H1 (cell line): Measurements from ENCODE around the gene DTNB. TPM values are rescaled to one million over a fixed set of nuclear protein-coding genes. Genes with fewer than 3 reads are reported as not detected.

Source experiments
- CTCF ChIA-PET: fragments of 300-600 bp; sonication (Branson Sonifier 250); formaldehyde crosslinking; loops from one replicate; lab custom pipeline; 2021; ENCODE audit not compliant: partially characterized antibody; lab: Charles Lee
- POLR2A ChIA-PET: fragments of 300-600 bp; sonication (Branson Sonifier 250); formaldehyde crosslinking; loops from one replicate; lab custom pipeline; 2021; ENCODE audit warnings: inconsistent platforms; ENCODE audit not compliant: partially characterized antibody; lab: Charles Lee
- DNase-seq, 2 experiments: peaks; one replicate each; pipeline versions ENCODE4 v3.0.0 to v3.0.0-alpha.2; 2010 to 2022; ENCODE audit warnings: low spot score in 2 of 2, low read depth in 1 of 2, mixed read lengths in 1 of 2
- FAIRE-seq: peaks from 2 replicates; lab custom pipeline; 2011; peaks lifted over from hg19 to GRCh38; lab: Jason Lieb, UNC
- H2AFZ ChIP-seq: 2 replicates; pipeline ENCODE4 v1.8.1; 2012; ENCODE audit warnings: low read length, inconsistent platforms
- H2AK5ac ChIP-seq: 2 replicates; pipeline ENCODE4 v1.6.1; 2013; ENCODE audit warnings: low read depth, low read length
- H2BK120ac ChIP-seq: replicated peaks from 2 replicates; pipeline ENCODE3; 2013; ENCODE audit warnings: low read depth, low read length, inconsistent platforms
- H2BK12ac ChIP-seq: 2 replicates; pipeline ENCODE4 v1.6.1; 2013; ENCODE audit warnings: low read depth, low read length
- H2BK15ac ChIP-seq: 2 replicates; pipeline ENCODE4 v1.6.1; 2013; ENCODE audit warnings: low read length
- H2BK20ac ChIP-seq: 2 replicates; pipeline ENCODE4 v1.6.1; 2013; ENCODE audit warnings: low read length
- H2BK5ac ChIP-seq: 2 replicates; pipeline ENCODE4 v1.6.1; 2013; ENCODE audit warnings: low read depth, low read length
- H3K14ac ChIP-seq: 2 replicates; pipeline ENCODE4 v1.6.1; 2013; ENCODE audit warnings: inconsistent platforms; ENCODE audit not compliant: insufficient read length
- H3K18ac ChIP-seq: 2 replicates; pipeline ENCODE4 v1.6.1; 2013; ENCODE audit warnings: low read length; ENCODE audit errors: extremely low read depth
- H3K23ac ChIP-seq: 2 replicates; pipeline ENCODE4 v1.6.1; 2013; ENCODE audit warnings: inconsistent platforms; ENCODE audit not compliant: insufficient read length
- H3K23me2 ChIP-seq: 2 replicates; pipeline ENCODE4 v1.6.1; 2013; ENCODE audit warnings: low read depth, low read length
- H3K27ac ChIP-seq: 2 replicates; pipeline ENCODE4 v1.6.1; 2011; ENCODE audit warnings: low read depth, low read length, inconsistent platforms
- H3K27me3 ChIP-seq, 4 experiments: replicated peaks in 1 of 4; 1 replicate in 1 of 4; 2 replicates in 3 of 4; pipeline versions ENCODE4 v1.6.1 to v1.8.1; 2011 to 2013; ENCODE audit warnings: low read length in 3 of 4, mild to moderate bottlenecking in 3 of 4, inconsistent platforms in 2 of 4, mixed read lengths in 2 of 4, moderate library complexity in 1 of 4; ENCODE audit not compliant: control insufficient read depth in 3 of 4, insufficient read depth in 3 of 4; ENCODE audit errors: extremely low read depth in 1 of 4
- H3K36me3 ChIP-seq, 4 experiments: 2 replicates each; pipeline versions ENCODE4 v1.6.1 to v1.8.1; 2011 to 2013; ENCODE audit warnings: mild to moderate bottlenecking in 4 of 4, low read length in 3 of 4, moderate library complexity in 2 of 4, control low read depth in 1 of 4, inconsistent platforms in 1 of 4; ENCODE audit not compliant: insufficient read depth in 4 of 4, control insufficient read depth in 2 of 4
- H3K4ac ChIP-seq: replicated peaks from 2 replicates; pipeline ENCODE3; 2013; ENCODE audit warnings: low read length, low read depth, mixed read lengths, inconsistent platforms; ENCODE audit not compliant: insufficient read length
- H3K4me1 ChIP-seq, 4 experiments: replicated peaks in 1 of 4; 1 replicate in 1 of 4; 2 replicates in 3 of 4; pipeline versions ENCODE4 v1.6.1 to v1.8.1; 2011 to 2013; ENCODE audit warnings: low read length in 3 of 4, inconsistent platforms in 2 of 4, mixed read lengths in 1 of 4; ENCODE audit not compliant: insufficient read depth in 4 of 4, control insufficient read depth in 3 of 4
- H3K4me2 ChIP-seq, 2 experiments: 2 replicates each; pipeline versions ENCODE4 v1.6.1 to v1.8.1; 2011 to 2013; ENCODE audit warnings: low read depth in 2 of 2, low read length in 2 of 2, control low read depth in 1 of 2, inconsistent platforms in 1 of 2, mild to moderate bottlenecking in 1 of 2; ENCODE audit not compliant: insufficient read depth in 1 of 2
- H3K4me3 ChIP-seq, 4 experiments: fragments of 200-600, 300-600 bp in 1 of 4; sonication (generic), shearing (Covaris generic), sonication (Bioruptor Twin) in 1 of 4; 2 replicates each; pipeline versions ENCODE4 v1.5.1 to v1.8.1; 2011 to 2016; ENCODE audit warnings: low read length in 4 of 4, low read depth in 3 of 4, control low read depth in 2 of 4, inconsistent platforms in 2 of 4, mild to moderate bottlenecking in 2 of 4, mixed read lengths in 1 of 4, moderate library complexity in 1 of 4; ENCODE audit not compliant: insufficient read depth in 2 of 4; ENCODE audit errors: extremely low read depth in 1 of 4
- H3K56ac ChIP-seq: replicated peaks from 2 replicates; pipeline ENCODE3; 2013; ENCODE audit warnings: low read depth, mild to moderate bottlenecking, mixed read lengths, low read length, inconsistent platforms; ENCODE audit not compliant: insufficient read length
- H3K79me1 ChIP-seq: 2 replicates; pipeline ENCODE4 v1.6.1; 2013; ENCODE audit warnings: low read depth, low read length, control low read depth
- H3K79me2 ChIP-seq, 2 experiments: 2 replicates each; pipeline versions ENCODE4 v1.6.1 to v1.8.1; 2012 to 2013; ENCODE audit warnings: low read length in 2 of 2, mild to moderate bottlenecking in 2 of 2, inconsistent platforms in 1 of 2; ENCODE audit not compliant: insufficient read depth in 2 of 2, control insufficient read depth in 1 of 2
- H3K9ac ChIP-seq, 4 experiments: replicated peaks in 1 of 4; 1 replicate in 1 of 4; 2 replicates in 3 of 4; pipeline versions ENCODE4 v1.6.1 to v1.8.1; 2011 to 2013; ENCODE audit warnings: low read depth in 3 of 4, low read length in 3 of 4, control low read depth in 2 of 4, mild to moderate bottlenecking in 2 of 4, moderate library complexity in 2 of 4, inconsistent platforms in 1 of 4; ENCODE audit errors: extremely low read depth in 1 of 4
- H3K9me3 ChIP-seq, 2 experiments: 2 replicates each; pipeline versions ENCODE4 v1.6.1 to v1.8.1; 2012 to 2013; ENCODE audit warnings: mild to moderate bottlenecking in 2 of 2, moderate library complexity in 2 of 2, control low read depth in 1 of 2, inconsistent platforms in 1 of 2, low read depth in 1 of 2, low read length in 1 of 2, mixed read lengths in 1 of 2; ENCODE audit not compliant: insufficient read depth in 2 of 2
- H4K20me1 ChIP-seq, 2 experiments: replicated peaks in 1 of 2; 2 replicates each; pipeline versions ENCODE3 to v1.8.1; 2011 to 2013; ENCODE audit warnings: inconsistent platforms in 2 of 2, low read length in 2 of 2, mild to moderate bottlenecking in 1 of 2; ENCODE audit not compliant: insufficient read depth in 2 of 2, control insufficient read depth in 1 of 2
- H4K5ac ChIP-seq: 2 replicates; pipeline ENCODE4 v1.6.1; 2013; ENCODE audit warnings: low read length, low read depth, mixed read lengths, inconsistent platforms; ENCODE audit not compliant: insufficient read length
- H4K8ac ChIP-seq: 2 replicates; pipeline ENCODE4 v1.8.0; 2013; ENCODE audit warnings: mild to moderate bottlenecking, moderate library complexity, low read length, inconsistent platforms; ENCODE audit not compliant: insufficient read depth; ENCODE audit errors: extremely low read depth
- H4K91ac ChIP-seq: replicated peaks from 2 replicates; pipeline ENCODE3; 2013; ENCODE audit warnings: low read length, mixed read lengths, inconsistent platforms; ENCODE audit not compliant: insufficient read length
- BCL11A ChIP-seq, 2 experiments: IDR thresholded peaks; one replicate each; pipeline ENCODE4 v1.6.1; 2011; ENCODE audit warnings: low read depth in 2 of 2, low read length in 2 of 2, mild to moderate bottlenecking in 2 of 2
- CEBPB ChIP-seq: IDR thresholded peaks from 2 replicates; pipeline ENCODE4 v1.6.1; 2012; ENCODE audit warnings: low read depth, low read length
- CREB1 ChIP-seq: IDR thresholded peaks from 2 replicates; pipeline ENCODE4 v1.6.1; 2012; ENCODE audit warnings: inconsistent platforms
- E2F6 ChIP-seq: IDR thresholded peaks from 2 replicates; pipeline ENCODE4 v1.6.1; 2012; ENCODE audit warnings: inconsistent platforms
- EZH2 ChIP-seq: fragments of 200-600 bp; sonication (generic); IDR thresholded peaks from 2 replicates; pipeline ENCODE4 v1.7.1; 2012; ENCODE audit warnings: low read depth, mild to moderate bottlenecking, moderate library complexity, low read length, inconsistent platforms; ENCODE audit not compliant: severe bottlenecking
- GABPA ChIP-seq: IDR thresholded peaks from 2 replicates; pipeline ENCODE4 v1.6.1; 2011; ENCODE audit warnings: mild to moderate bottlenecking, low read length, moderate library complexity, borderline replicate concordance; ENCODE audit not compliant: insufficient read depth
- HDAC2 ChIP-seq, 2 experiments: fragments of 300-600 bp in 1 of 2; sonication (generic) in 1 of 2; IDR thresholded peaks; 2 replicates each; pipeline ENCODE4 v1.6.1; 2011 to 2012; ENCODE audit warnings: low read depth in 2 of 2, low read length in 2 of 2, mild to moderate bottlenecking in 2 of 2, moderate library complexity in 2 of 2, borderline replicate concordance in 1 of 2, inconsistent platforms in 1 of 2
- POLR2AphosphoS5 ChIP-seq: IDR thresholded peaks from 2 replicates; pipeline ENCODE4 v1.6.1; 2011; ENCODE audit warnings: low read depth, low read length
- RFX5 ChIP-seq: IDR thresholded peaks from 2 replicates; pipeline ENCODE4 v1.6.1; 2011; ENCODE audit warnings: low read depth, low read length, improper control_type of control experiment, borderline replicate concordance
- RXRA ChIP-seq: IDR thresholded peaks from 2 replicates; pipeline ENCODE4 v1.6.1; 2011; ENCODE audit warnings: low read depth, mild to moderate bottlenecking, low read length, moderate library complexity; ENCODE audit not compliant: insufficient read depth
- SIN3A ChIP-seq, 2 experiments: IDR thresholded peaks in 1 of 2; conservative IDR thresholded peaks in 1 of 2; 2 replicates each; pipeline ENCODE4 v1.6.1; 2011 to 2012; ENCODE audit warnings: low read length in 2 of 2, improper control_type of control experiment in 1 of 2, low read depth in 1 of 2, mild to moderate bottlenecking in 1 of 2
- TAF1 ChIP-seq: IDR thresholded peaks from 2 replicates; pipeline ENCODE4 v1.6.1; 2011; ENCODE audit warnings: mild to moderate bottlenecking, low read depth, low read length
- TCF12 ChIP-seq: IDR thresholded peaks from 2 replicates; pipeline ENCODE4 v1.6.1; 2011; ENCODE audit warnings: low read depth, mild to moderate bottlenecking, low read length
- ZNF274 ChIP-seq: IDR thresholded peaks from 2 replicates; pipeline ENCODE4 v1.7.0; 2012; ENCODE audit warnings: low read length, borderline replicate concordance; ENCODE audit errors: extremely low read depth
- WGBS, 2 experiments: shearing (Covaris generic) in 1 of 2; methylation state at CpG; one replicate each; pipeline versions ENCODE4 v1.1.6 to v1.1.7; 2013 to 2015; ENCODE audit warnings: low lambda C conversion rate in 2 of 2, mixed read lengths in 2 of 2, inconsistent platforms in 1 of 2, low coverage in 1 of 2, missing lambda C conversion rate in 1 of 2; ENCODE audit not compliant: insufficient replicate concordance in 2 of 2, insufficient coverage in 1 of 2, insufficient read length in 1 of 2; ENCODE audit errors: extremely low coverage in 1 of 2, missing lambda C conversion rate in 1 of 2; 5-methylcytosine and 5-hydroxymethylcytosine counted together
- polyA plus RNA-seq, 7 experiments: library from polyadenylated mRNA; depleted of rRNA in 3 of 7; stranded (reverse) in 5 of 7; unstranded in 2 of 7; fragments of >200 nt in 5 of 7; fragments of 200-250 nt in 2 of 7; gene quantifications; 1 replicate in 5 of 7; 2 replicates in 1 of 7; 4 replicates in 1 of 7; pipeline versions ENCODE4 v1.2.1 to v1.2.3, GENCODE V29; 2011 to 2013; ENCODE audit warnings: missing spikeins in 2 of 7, mixed read lengths in 2 of 7
- total RNA-seq: library from RNA; stranded (reverse); fragmentation: NEBNext Ultra II Directional; extraction: Animal tissue kit (Norgen Biotek cat#: 25700); gene quantifications from 2 replicates; pipeline ENCODE4 v1.2.1, GENCODE V29; 2021

Gene DTNB
- total and polyA plus RNA-seq, 2 of the 8 experiments (the other 6 are each of a cell fraction or from before 2014, with no cell fraction given): 39.6 to 49.5 TPM

- no peak overlapping the region for H2AFZ ChIP-seq
- H4K5ac ChIP-seq: no peak overlapping the region
- H3K4me3 ChIP-seq: no peak overlapping the region
- H3K4ac ChIP-seq: no peak overlapping the region
- H3K23ac ChIP-seq: no peak overlapping the region
- H2BK15ac ChIP-seq: no peak overlapping the region
- no peak overlapping the region for H4K91ac ChIP-seq
- FAIRE-seq (no peak), DNase-seq (no peak)
- H3K79me1 ChIP-seq: no peaks in the 10 kb centered on the region
- no peak overlapping the region for H3K14ac ChIP-seq
- H3K79me2 ChIP-seq: no peaks in the 10 kb centered on the region
- H3K27ac ChIP-seq: no peak overlapping the region
- WGBS, 2 experiments: 86% methylated on average over 6 of the region's 6 CpGs; no CpG with 5 or more reads in 1 of the 2 experiments
- no peaks in the 10 kb centered on the region for H3K9me3 ChIP-seq
- H2BK12ac ChIP-seq: no peak overlapping the region
- no peaks in the 10 kb centered on the region for H3K27me3 ChIP-seq
- H2BK5ac ChIP-seq: no peak overlapping the region
- H4K20me1 ChIP-seq: no peaks in the 10 kb centered on the region
- no peak overlapping the region for H3K18ac ChIP-seq
- no peak overlapping the region for H2AK5ac ChIP-seq
- peaks cover 0 to 6% (median 0%) of the 10 kb centered on the region in 4 experiments; a peak in 2 of 8 replicates for H3K36me3 ChIP-seq
- ChIA-PET POLR2A (no interaction called here), CTCF (interaction anchor here (0.6 to 6.6 kb wide), 3 partner anchors 12 to 90 kb away, joined by 3 to 39 read pairs (median 4); no protein-coding TSS in a partner anchor)
- H4K8ac ChIP-seq: no peak overlapping the region
- H3K4me1 ChIP-seq: peaks cover 0 to 3% (median 0%) of the 10 kb centered on the region in 4 experiments; a peak in 1 of 7 replicates
- no peak overlapping the region for H2BK120ac ChIP-seq
- H3K56ac ChIP-seq: no peak overlapping the region
- H2BK20ac ChIP-seq: no peak overlapping the region
- H3K23me2 ChIP-seq: no peaks in the 10 kb centered on the region
- H3K9ac ChIP-seq: no peak overlapping the region
- H3K4me2 ChIP-seq: no peak overlapping the region
- TF ChIP-seq CEBPB (no peak), BCL11A (IDR thresholded peaks at IDR 0.05; ENCODE audit: low read depth in 2 of 2, low read length in 2 of 2) (no peak), TAF1 (no peak), E2F6 (no peak), TCF12 (no peak), RXRA (no peak), HDAC2 (IDR thresholded peaks at IDR 0.05; ENCODE audit: borderline replicate concordance in 1 of 2, low read depth in 2 of 2, low read length in 2 of 2) (no peak), CREB1 (no peak), SIN3A (conservative IDR thresholded peaks at IDR 0.05 in 1 of 2, IDR thresholded peaks at IDR 0.05 in 1 of 2; ENCODE audit: low read depth in 1 of 2, low read length in 2 of 2) (no peak), GABPA (no peak), POLR2AphosphoS5 (no peak), ZNF274 (no peak), EZH2 (no peak), RFX5 (no peak)
Observed at GRCh38 chr2:25388491-25388890, 284.9 kb downstream of the DTNB start.
